CD4-positive, alpha-beta T cell treated with Interleukin-6 at 100 ng/mL for 8 hours (primary cell): ENCODE measurements around the gene P2RY2.
"Not testable (repeated sequence)": the region's sequence is repeated elsewhere in the genome, so short reads cannot be mapped to it uniquely, and the experiment has no call there.

Experiments
- DNase-seq: peaks from one replicate; pipeline ENCODE4 v3.0.0-alpha.2; 2020; ENCODE audit warnings: mixed read lengths, low spot score

Gene P2RY2

DNA sequence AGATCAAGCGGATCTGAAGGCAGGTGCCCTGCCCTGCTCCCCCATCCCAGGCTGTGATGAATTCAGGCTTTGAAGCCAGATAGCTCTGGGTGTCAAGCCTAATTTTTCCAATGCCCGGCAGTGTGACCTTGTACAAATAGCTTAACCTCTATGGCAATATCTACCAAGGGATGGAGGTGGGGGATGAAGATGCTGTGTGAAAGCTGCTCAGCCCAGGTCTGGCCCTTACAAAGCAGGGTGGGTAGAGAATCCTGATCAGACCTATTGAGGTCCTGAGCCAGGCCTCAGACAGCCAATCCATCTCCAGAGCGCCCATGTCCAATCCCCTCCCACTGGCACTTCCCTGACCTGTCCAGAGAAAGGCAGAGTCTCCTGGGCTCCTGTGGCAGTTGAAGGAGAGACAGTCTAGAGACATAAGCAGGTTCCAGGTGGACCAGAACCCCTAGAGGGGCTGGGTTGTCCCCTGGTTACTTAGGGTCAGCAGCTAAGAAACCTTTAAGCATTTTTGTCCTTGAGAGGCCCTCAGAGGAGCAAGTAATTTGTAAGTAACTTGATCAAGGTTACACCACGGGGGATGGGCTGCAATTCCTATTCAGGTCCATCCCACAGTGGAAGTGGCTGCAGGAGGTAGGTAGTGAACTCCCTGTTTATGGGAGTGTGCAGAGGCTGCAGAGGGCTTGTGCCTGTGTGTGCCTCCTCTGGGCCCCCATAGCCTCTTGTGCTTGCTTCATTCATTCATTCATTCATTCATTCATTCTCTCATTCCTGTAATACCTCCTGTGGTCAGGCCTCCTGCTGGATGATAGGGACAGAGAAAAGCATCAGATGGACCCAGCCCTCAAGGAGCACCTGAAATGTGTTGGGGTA is 10.4 kb downstream of the P2RY2 start:
- DNase-seq, result no peak

- DNase-seq, result no peak
Observed at GRCh38 chr11:73229321-73229895, 11.3 kb downstream of the P2RY2 start.

DNA sequence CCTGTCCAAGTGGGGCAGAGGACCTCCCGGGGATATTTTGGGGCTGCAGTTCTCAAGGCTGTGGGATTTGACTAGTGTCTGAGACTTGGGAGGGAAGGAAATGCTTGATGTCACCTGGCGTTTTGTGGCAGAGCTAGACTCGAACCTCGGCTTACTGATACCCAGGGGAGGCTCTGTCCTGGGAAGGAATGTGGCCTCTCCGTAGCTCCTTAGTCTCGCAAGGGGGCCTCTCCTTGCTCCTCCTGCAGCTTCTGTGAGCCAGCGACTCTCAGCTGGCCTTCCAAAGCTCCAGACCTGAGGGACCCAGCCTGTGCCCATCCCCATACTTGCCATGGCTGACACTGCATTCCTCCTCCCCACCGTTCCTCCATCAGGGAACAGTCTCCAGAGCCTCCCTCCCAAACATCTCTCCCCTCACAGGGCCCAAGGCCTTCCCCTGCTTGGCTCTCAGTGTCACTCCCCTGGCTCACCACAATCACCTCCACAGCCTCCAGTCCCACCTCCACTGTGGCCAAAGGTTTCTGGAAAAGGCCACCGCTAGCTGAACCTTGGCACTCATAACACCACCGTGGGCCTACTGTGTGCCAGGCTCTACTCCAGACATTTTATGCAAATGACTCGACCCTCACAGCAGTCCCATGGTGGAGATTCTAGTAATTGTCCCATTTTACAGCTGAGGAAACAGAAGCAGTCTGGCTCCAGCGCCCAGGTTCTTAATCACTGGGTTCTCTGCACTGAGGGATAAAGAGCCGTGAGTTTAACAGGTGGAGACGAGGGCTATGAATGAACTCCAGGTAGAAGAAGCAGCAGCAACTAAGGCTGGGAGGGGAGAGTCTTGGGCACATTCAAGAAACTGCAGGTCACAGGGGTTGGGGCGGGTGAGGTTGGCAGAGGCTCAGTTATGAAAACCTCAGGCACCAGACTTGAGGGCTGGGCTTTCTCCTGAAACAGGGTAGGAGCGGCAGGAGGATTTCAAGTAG is 12.1 kb downstream of the P2RY2 start:
- DNase-seq, result no peak

GRCh38 chr11:73230931-73231330 is 12.8 kb downstream of the P2RY2 start:
- DNase-seq, result no peak

- DNase-seq, result not testable (repeated sequence)
Observed at GRCh38 chr11:73232487-73232886, 14.4 kb downstream of the P2RY2 start.

GRCh38 chr11:73233211-73233610 is 15.1 kb downstream of the P2RY2 start:
- no peak for DNase-seq

DNA sequence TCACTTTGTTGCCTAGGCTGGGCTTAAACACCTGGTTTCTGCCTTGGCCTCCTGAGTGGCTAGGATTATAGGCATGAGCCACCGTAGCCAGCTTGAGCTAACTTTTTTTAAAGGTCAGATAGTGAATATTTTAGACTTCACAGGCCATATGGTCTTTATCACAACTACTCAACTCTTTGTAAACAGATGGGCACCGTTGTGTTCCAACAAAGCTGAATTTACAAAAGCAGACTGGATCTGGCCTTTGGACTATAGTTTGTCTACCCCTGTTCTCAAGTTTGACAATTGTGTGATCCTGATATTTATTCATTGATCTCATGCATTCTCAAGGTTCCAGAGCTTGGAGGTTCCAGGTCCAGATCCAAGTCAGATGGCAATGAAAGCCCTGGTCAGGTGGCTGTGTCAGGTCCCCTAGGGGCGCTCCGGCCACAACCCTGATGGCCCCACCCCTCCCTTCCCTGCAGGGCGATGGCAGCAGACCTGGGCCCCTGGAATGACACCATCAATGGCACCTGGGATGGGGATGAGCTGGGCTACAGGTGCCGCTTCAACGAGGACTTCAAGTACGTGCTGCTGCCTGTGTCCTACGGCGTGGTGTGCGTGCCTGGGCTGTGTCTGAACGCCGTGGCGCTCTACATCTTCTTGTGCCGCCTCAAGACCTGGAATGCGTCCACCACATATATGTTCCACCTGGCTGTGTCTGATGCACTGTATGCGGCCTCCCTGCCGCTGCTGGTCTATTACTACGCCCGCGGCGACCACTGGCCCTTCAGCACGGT is 15.8 kb downstream of the P2RY2 start:
- no peak for DNase-seq

GRCh38 chr11:73234471-73235181 is 16.5 kb downstream of the P2RY2 start:
- DNase-seq, result no peak

DNA sequence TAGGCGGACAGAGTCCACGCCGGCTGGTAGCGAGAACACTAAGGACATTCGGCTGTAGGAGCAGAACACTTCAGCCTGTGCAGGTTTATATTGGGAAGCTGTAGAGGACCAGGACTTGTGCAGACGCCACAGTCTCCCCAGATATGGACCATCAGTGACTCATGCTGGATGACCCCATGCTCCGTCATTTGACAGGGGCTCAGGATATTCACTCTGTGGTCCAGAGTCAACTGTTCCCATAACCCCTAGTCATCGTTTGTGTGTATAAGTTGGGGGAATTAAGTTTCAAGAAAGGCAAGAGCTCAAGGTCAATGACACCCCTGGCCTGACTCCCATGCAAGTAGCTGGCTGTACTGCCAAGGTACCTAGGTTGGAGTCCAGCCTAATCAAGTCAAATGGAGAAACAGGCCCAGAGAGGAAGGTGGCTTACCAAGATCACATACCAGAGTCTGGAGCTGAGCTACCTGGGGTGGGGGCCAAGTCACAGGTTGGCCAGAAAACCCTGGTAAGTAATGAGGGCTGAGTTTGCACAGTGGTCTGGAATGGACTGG is 17.2 kb downstream of the P2RY2 start:
- no peak for DNase-seq

GRCh38 chr11:73236205-73236765 is 18.2 kb downstream of the P2RY2 start:
- no peak for DNase-seq

- no peak for DNase-seq
Observed at GRCh38 chr11:73236854-73237253, 18.8 kb downstream of the P2RY2 start.

DNA sequence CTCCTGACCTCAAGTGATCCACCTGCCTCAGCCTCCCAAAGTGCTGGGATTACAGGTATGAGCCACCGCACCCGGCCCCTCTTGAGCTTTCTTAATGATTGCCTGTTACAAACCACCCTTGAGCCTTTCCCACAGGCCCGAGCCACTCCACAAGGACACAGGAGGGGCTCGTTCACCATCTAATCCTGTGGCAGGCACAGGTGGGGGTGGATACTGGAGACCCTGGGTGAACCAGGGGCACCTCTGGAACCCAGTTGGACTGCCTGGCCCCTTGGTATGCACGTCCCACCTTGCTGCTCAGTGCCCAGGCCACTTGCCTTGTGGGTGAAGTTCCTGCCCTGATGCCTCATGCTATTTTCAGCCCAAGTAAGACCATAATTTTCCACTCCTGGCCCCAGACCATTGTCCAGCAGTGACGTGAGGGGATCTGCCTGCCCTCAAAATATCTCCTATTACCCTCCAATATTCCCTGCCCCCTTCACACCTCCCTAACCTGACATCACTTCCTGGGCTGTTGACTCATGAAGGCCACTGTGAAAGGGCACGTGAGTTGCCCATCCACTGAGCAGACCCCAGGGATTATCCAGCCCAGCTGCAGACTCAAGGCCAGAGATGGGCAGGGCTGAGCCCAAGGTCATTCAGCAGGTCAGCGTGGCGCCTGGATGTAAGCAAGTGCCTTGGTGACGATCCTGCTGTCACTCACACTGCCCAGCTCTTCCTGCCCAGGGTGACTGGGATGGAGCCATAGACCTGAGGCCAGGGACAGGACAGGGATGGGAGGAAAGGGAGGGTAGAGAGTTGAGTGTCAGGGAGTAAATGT is 19.6 kb downstream of the P2RY2 start:
- no peak for DNase-seq

DNA sequence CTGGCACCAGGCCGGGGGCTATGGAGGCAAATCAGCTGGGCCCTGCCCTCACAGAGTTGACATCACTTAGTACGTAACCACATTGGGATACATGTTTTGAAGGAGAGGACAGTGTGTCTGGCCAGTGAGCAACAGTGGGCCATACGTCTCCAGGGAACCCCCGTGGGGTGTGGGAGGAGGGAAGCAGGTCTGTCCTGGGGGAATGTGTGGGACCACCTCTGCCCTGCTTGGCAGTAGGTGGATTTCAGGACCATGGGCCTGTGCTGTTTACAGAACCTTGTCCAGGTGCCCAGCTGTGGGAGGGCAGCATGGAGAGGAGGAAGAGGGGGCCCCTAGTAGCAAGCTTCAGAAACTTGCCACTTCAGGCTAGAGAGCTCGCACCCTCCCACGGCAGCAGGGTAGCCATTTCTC is 21.0 kb downstream of the P2RY2 start:
- DNase-seq, result no peak

GRCh38 chr11:73239571-73240189 is 21.6 kb downstream of the P2RY2 start:
- no peak for DNase-seq

DNA sequence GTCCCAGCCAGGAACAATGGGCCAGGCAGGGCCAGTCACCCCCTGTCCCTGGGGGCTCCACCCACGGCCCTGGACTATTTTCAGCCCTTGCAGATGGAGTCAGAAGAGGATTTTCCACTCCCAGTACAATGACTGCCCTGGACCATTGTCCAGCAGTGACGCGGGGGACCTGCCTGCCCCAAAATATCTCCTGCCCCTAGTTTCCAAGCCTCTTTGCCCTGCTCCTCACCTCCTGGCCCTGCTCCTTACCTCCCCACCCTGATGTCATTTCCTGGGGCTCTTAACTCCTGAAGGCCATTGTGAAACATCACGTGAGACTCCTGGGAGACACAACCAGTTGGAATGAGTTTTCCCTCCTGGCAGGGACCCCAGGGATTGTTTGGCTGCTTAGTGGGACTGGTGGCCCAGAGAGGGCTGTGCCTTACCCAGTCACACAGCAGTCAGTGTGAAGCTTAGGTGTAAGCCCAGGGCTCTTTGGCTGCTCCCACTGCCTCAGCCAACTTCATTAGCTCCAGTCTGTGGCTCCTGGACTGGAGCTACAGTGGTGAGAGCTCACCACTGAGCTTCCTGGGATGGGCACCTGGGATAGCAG is 22.2 kb downstream of the P2RY2 start:
- DNase-seq, result no peak

DNA sequence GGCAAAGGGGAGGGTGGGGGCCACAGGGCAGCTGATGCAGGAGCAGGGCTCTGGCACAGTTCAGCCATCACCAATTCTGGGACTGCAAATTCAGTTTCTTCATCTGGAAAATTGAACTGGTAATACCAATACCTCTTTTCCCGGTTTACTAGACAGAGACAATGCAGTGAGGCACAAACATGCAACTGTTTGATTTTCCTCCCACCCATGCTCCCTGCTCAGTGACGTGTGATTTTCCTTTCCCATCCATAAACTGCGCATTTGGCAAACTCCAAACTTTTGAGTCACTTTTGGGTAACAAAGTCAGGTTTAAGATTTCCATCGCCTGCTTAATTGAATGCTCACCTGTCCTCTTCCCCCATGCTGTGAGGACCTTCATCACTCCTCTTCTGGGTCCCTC is 23.2 kb downstream of the P2RY2 start:
- DNase-seq, result no peak

GRCh38 chr11:73242251-73243092 is 24.4 kb downstream of the P2RY2 start:
- DNase-seq, result peak; percentile 59

DNA sequence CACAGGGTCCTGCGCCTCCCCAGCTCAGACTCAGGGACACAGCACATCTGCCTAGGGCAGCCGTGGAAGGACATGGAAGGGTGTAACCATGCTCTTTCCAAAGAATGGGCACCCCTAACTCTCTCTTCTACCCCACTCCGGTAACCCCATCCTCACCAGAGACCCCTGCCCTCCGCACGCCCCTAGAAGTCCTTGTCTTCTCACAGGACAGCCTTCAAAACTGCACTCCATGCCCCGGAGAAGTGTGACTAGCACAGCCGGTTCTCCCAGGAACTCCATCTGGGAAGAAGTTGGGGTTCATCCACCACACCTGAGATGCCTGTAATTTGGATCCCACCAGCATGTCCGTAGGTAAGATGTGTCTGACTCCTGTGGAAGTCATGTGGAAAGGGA is 25.0 kb downstream of the P2RY2 start:
- DNase-seq, result no peak
